Naive thymus-derived CD4-positive, alpha-beta T cell (primary cell): Measurements from ENCODE around the gene PSMC5. TPM values are rescaled to one million over a fixed set of nuclear protein-coding genes. Genes with fewer than 3 reads are reported as not detected.

Source experiments
- ATAC-seq: fragments of 150-1000 bp; cut with Tn5 transposase; 2 replicates; pipeline ENCODE4 v1.10.0; 2021; ENCODE audit warnings: mild to moderate bottlenecking, moderate library complexity
- CTCF ChIA-PET: fragments of 350-600 bp; sonication (Branson Sonifier 250); formaldehyde crosslinking; loops from one replicate; lab custom pipeline; 2021; ENCODE audit warnings: antibody characterized with exemption; lab: Charles Lee
- POLR2A ChIA-PET: fragments of 350-600 bp; sonication (Branson Sonifier 250); formaldehyde crosslinking; loops from one replicate; lab custom pipeline; 2021; ENCODE audit warnings: antibody characterized with exemption, inconsistent platforms; lab: Charles Lee
- DNase-seq, 9 donors: peaks; one replicate each; pipeline versions ENCODE4 v3.0.0 to v3.0.0-alpha.2; 2020 to 2022; ENCODE audit warnings: mixed read lengths in 1 of 9
- H3K27ac ChIP-seq: one replicate; pipeline ENCODE4 v1.7.0; 2013; ENCODE audit warnings: mild to moderate bottlenecking, low read depth, low read length, moderate library complexity
- H3K27me3 ChIP-seq, 2 donors: one replicate each; pipeline ENCODE4 v1.7.0; 2013; ENCODE audit warnings: low read length in 2 of 2, mild to moderate bottlenecking in 2 of 2, moderate library complexity in 2 of 2; ENCODE audit not compliant: control insufficient read depth in 2 of 2, insufficient read depth in 2 of 2
- H3K36me3 ChIP-seq, 3 experiments: 1 replicate in 2 of 3; 2 replicates in 1 of 3; pipeline ENCODE4 v1.7.0; 2013; ENCODE audit warnings: low read length in 3 of 3, mild to moderate bottlenecking in 3 of 3, moderate library complexity in 1 of 3; ENCODE audit not compliant: insufficient read depth in 3 of 3, control insufficient read depth in 2 of 3
- H3K4me1 ChIP-seq, 2 donors: one replicate each; pipeline ENCODE4 v1.7.0; 2013; ENCODE audit warnings: low read length in 2 of 2, mild to moderate bottlenecking in 2 of 2, moderate library complexity in 1 of 2; ENCODE audit not compliant: control insufficient read depth in 2 of 2, insufficient read depth in 2 of 2
- H3K4me3 ChIP-seq: 2 replicates; pipeline ENCODE4 v1.7.0; 2013; ENCODE audit warnings: mild to moderate bottlenecking, low read length
- H3K9me3 ChIP-seq, 3 experiments: 1 replicate in 2 of 3; 2 replicates in 1 of 3; pipeline ENCODE4 v1.7.0; 2013; ENCODE audit warnings: low read length in 3 of 3; ENCODE audit not compliant: control insufficient read depth in 2 of 3
- H3K27ac Mint-ChIP-seq, 9 donors: one replicate each; pipeline ENCODE4 v1.8.0; 2020 to 2022; ENCODE audit warnings: mixed read lengths in 9 of 9, mild to moderate bottlenecking in 8 of 9, moderate library complexity in 5 of 9, inconsistent platforms in 2 of 9
- H3K27me3 Mint-ChIP-seq, 5 donors: one replicate each; pipeline ENCODE4 v1.8.0; 2021 to 2022; ENCODE audit warnings: mixed read lengths in 5 of 5, mild to moderate bottlenecking in 1 of 5
- H3K36me3 Mint-ChIP-seq, 5 donors: one replicate each; pipeline ENCODE4 v1.8.0; 2020 to 2022; ENCODE audit warnings: mixed read lengths in 5 of 5, mild to moderate bottlenecking in 3 of 5, inconsistent platforms in 1 of 5
- H3K4me1 Mint-ChIP-seq, 7 donors: one replicate each; pipeline ENCODE4 v1.8.0; 2020 to 2022; ENCODE audit warnings: mixed read lengths in 7 of 7, mild to moderate bottlenecking in 3 of 7, inconsistent platforms in 1 of 7
- H3K4me3 Mint-ChIP-seq, 10 donors: one replicate each; pipeline ENCODE4 v1.8.0; 2020 to 2022; ENCODE audit warnings: mild to moderate bottlenecking in 10 of 10, mixed read lengths in 10 of 10, moderate library complexity in 6 of 10, inconsistent platforms in 2 of 10
- H3K9me3 Mint-ChIP-seq, 11 donors: one replicate each; pipeline ENCODE4 v1.8.0; 2020 to 2022; ENCODE audit warnings: mixed read lengths in 11 of 11, mild to moderate bottlenecking in 4 of 11, inconsistent platforms in 1 of 11, moderate library complexity in 1 of 11
- intact Hi-C, 2 donors: fragments of 100-400 bp; cut with micrococcal nuclease; formaldehyde crosslinking; loops; one replicate each; pipeline ENCODE4 v1.15.1; 2023
- polyA plus RNA-seq, 2 donors: library from polyadenylated mRNA; unstranded; fragments of 300-500 nt; fragmentation: Illumina TruSeq; gene quantifications; one replicate each; pipeline ENCODE4 v1.2.3, GENCODE V29; 2021
- total RNA-seq, 6 experiments: library from RNA in 5 of 6; stranded (reverse) in 5 of 6; gene quantifications; 1 replicate in 5 of 6; 2 replicates in 1 of 6; pipeline ENCODE4 v1.2.3 and lab custom pipeline; 2021 to 2026

The PSMC5 gene
- total and polyA plus RNA-seq, 7 experiments from 2014 or later, result 68.4 to 162 (median 107) TPM

- ChIA-PET CTCF (interaction anchor here (0.6 to 1.5 kb wide), 2 partner anchors 13 to 25 kb away, joined by 4 read pairs; no protein-coding TSS in a partner anchor), POLR2A (interaction anchor here (0.8 to 11.6 kb wide), 5 partner anchors 9 to 125 kb away, joined by 3 to 204 read pairs (median 4); partner anchors contain the start of genes CCDC47, DDX42 and SMARCD2)
- Mint-ChIP-seq H3K27ac (peak overlapping the region in 8 of 9 donors; percentile 58 to 94 (median 68)), H3K4me3 (peak overlapping the region in 5 of 10 donors; percentile 31 to 54 (median 39)), H3K27me3 (no peaks in the 10 kb centered on the region), H3K9me3 (peaks cover 0 to 2% (median 0%) of the 10 kb centered on the region in 11 donors), H3K4me1 (peaks cover 36 to 62% (median 54%) of the 10 kb centered on the region in 7 donors), H3K36me3 (peaks cover 14 to 58% (median 38%) of the 10 kb centered on the region in 5 donors)
- intact Hi-C loops, result no loop called here
- Histone ChIP-seq H3K4me1 (peaks cover 18 to 21% of the 10 kb centered on the region in 2 donors), H3K27me3 (no peaks in the 10 kb centered on the region), H3K36me3 (peaks cover 39 to 74% (median 46%) of the 10 kb centered on the region in 3 experiments), H3K9me3 (no peaks in the 10 kb centered on the region), H3K4me3 (no peak overlapping the region), H3K27ac (no peak overlapping the region)
- ATAC-seq (no peak), DNase-seq (no peak)
Measured at GRCh38 chr17:63823659-63824331, 3.4 kb upstream of the PSMC5 start.

GRCh38 chr17:63824362-63824761, 2.9 kb upstream of the PSMC5 start:
- H3K4me3 ChIP-seq, result no peak overlapping the region
- peak overlapping the region in 8 of 9 donors; percentile 58 to 100 (median 74) for H3K27ac Mint-ChIP-seq
- H3K4me1 ChIP-seq, result peaks cover 20 to 23% of the 10 kb centered on the region in 2 donors
- peak overlapping the region in 5 of 10 donors; percentile 6 to 54 (median 33) for H3K4me3 Mint-ChIP-seq
- ChIA-PET POLR2A (interaction anchor here (0.8 to 11.6 kb wide), 6 partner anchors 10 to 126 kb away, joined by 3 to 204 read pairs (median 4); partner anchors contain the start of genes CCDC47, DDX42 and SMARCD2), CTCF (interaction anchor here (1.5 kb wide), 1 partner anchor 25 kb away, joined by 4 read pairs; no protein-coding TSS in a partner anchor)
- intact Hi-C loops, result no loop called here
- peaks cover 39 to 72% (median 43%) of the 10 kb centered on the region in 3 experiments for H3K36me3 ChIP-seq
- ATAC-seq (no peak), DNase-seq (no peak)
- H3K27ac ChIP-seq, result peak overlapping the region; percentile 8
- H3K9me3 ChIP-seq, result no peaks in the 10 kb centered on the region
- no peaks in the 10 kb centered on the region for H3K27me3 ChIP-seq
- H3K36me3 Mint-ChIP-seq, result peaks cover 14 to 57% (median 33%) of the 10 kb centered on the region in 5 donors
- no peaks in the 10 kb centered on the region for H3K27me3 Mint-ChIP-seq
- H3K4me1 Mint-ChIP-seq, result peaks cover 41 to 63% (median 60%) of the 10 kb centered on the region in 7 donors
- H3K9me3 Mint-ChIP-seq, result peaks cover 0 to 2% (median 0%) of the 10 kb centered on the region in 11 donors

GRCh38 chr17:63826468-63827001, 696 bp upstream of the PSMC5 start:
- Histone ChIP-seq H3K27me3 (no peaks in the 10 kb centered on the region), H3K27ac (peak overlapping the region; percentile 87), H3K4me3 (peak overlapping the region; percentile 89), H3K4me1 (peaks cover 27 to 41% of the 10 kb centered on the region in 2 donors), H3K9me3 (no peaks in the 10 kb centered on the region), H3K36me3 (peaks cover 33 to 73% (median 40%) of the 10 kb centered on the region in 3 experiments)
- peak overlapping the region; percentile 93 to 100 (median 98) for H3K4me3 Mint-ChIP-seq
- H3K4me1 Mint-ChIP-seq, result peaks cover 50 to 81% (median 77%) of the 10 kb centered on the region in 7 donors
- CTCF ChIA-PET, result interaction anchor here (1.0 to 1.6 kb wide), 2 partner anchors 9 to 22 kb away, joined by 5 read pairs; no protein-coding TSS in a partner anchor
- no peaks in the 10 kb centered on the region for H3K27me3 Mint-ChIP-seq
- no peaks in the 10 kb centered on the region for H3K9me3 Mint-ChIP-seq
- ATAC-seq (peak; percentile 1), DNase-seq (peak in 1 of 9 donors; percentile 43)
- H3K36me3 Mint-ChIP-seq, result peaks cover 19 to 56% (median 37%) of the 10 kb centered on the region in 5 donors
- peak overlapping the region; percentile 98 to 100 (median 99) for H3K27ac Mint-ChIP-seq
- intact Hi-C loops, result loop anchor here (1.0 to 5.0 kb wide), 13 partner anchors 9 to 681 kb away; partner anchors contain the start of genes CCDC47 (in 2 of the 2), CEP95 (in 2 of the 2), DDX5 (in 2 of the 2) and MAP3K3 (in 2 of the 2)
- POLR2A ChIA-PET, result interaction anchor here (0.6 to 11.6 kb wide), 11 partner anchors 9 to 681 kb away, joined by 3 to 204 read pairs (median 4); partner anchors contain the start of genes CCDC47, CEP95, DDX42 and SMARCD2

- Histone ChIP-seq H3K4me1 (peaks cover 27 to 46% of the 10 kb centered on the region in 2 donors), H3K4me3 (peak overlapping the region; percentile 89), H3K27ac (peak overlapping the region; percentile 87), H3K9me3 (no peaks in the 10 kb centered on the region), H3K36me3 (peaks cover 22 to 73% (median 30%) of the 10 kb centered on the region in 3 experiments), H3K27me3 (no peaks in the 10 kb centered on the region)
- H3K27ac Mint-ChIP-seq, result peak overlapping the region; percentile 98 to 100 (median 99)
- CTCF ChIA-PET, result interaction anchor here (0.7 to 1.7 kb wide), 9 partner anchors 11 to 402 kb away, joined by 3 to 6 read pairs (median 4); partner anchors contain the start of genes CCDC47 and DDX42
- no peak for ATAC-seq
- H3K27me3 Mint-ChIP-seq, result no peaks in the 10 kb centered on the region
- H3K4me1 Mint-ChIP-seq, result peaks cover 42 to 87% (median 76%) of the 10 kb centered on the region in 7 donors
- H3K9me3 Mint-ChIP-seq, result no peaks in the 10 kb centered on the region
- H3K4me3 Mint-ChIP-seq, result peak overlapping the region; percentile 93 to 100 (median 98)
- POLR2A ChIA-PET, result interaction anchor here (0.8 to 11.6 kb wide), 8 partner anchors 15 to 131 kb away, joined by 3 to 204 read pairs (median 4); partner anchors contain the start of genes CCDC47, DDX42 and SMARCD2
- DNase-seq, result no peak
- intact Hi-C loops, result loop anchor here (1.0 to 5.0 kb wide), 13 partner anchors 7 to 679 kb away; partner anchors contain the start of genes CCDC47 (in 2 of the 2), CEP95 (in 2 of the 2), DDX5 (in 2 of the 2) and MAP3K3 (in 2 of the 2)
- peaks cover 15 to 56% (median 35%) of the 10 kb centered on the region in 5 donors for H3K36me3 Mint-ChIP-seq
Measured at GRCh38 chr17:63827801-63828221, 580 bp downstream of the PSMC5 start.

- ChIA-PET CTCF (interaction anchor here (1.1 to 1.7 kb wide), 3 partner anchors 11 to 37 kb away, joined by 4 to 6 read pairs (median 5); no protein-coding TSS in a partner anchor), POLR2A (interaction anchor here (0.6 to 11.6 kb wide), 10 partner anchors 14 to 678 kb away, joined by 3 to 204 read pairs (median 3); partner anchors contain the start of genes CCDC47, CEP95, DDX42 and DDX5)
- H3K27me3 ChIP-seq, result no peaks in the 10 kb centered on the region
- peaks cover 27 to 46% of the 10 kb centered on the region in 2 donors for H3K4me1 ChIP-seq
- H3K27ac ChIP-seq, result peak overlapping the region; percentile 87
- ATAC-seq (no peak), DNase-seq (no peak)
- no peaks in the 10 kb centered on the region for H3K9me3 Mint-ChIP-seq
- peak overlapping the region in 6 of 9 donors; percentile 49 to 100 (median 82) for H3K27ac Mint-ChIP-seq
- H3K4me1 Mint-ChIP-seq, result peaks cover 44 to 85% (median 74%) of the 10 kb centered on the region in 7 donors
- no peaks in the 10 kb centered on the region for H3K9me3 ChIP-seq
- H3K4me3 ChIP-seq, result no peak overlapping the region
- H3K27me3 Mint-ChIP-seq, result no peaks in the 10 kb centered on the region
- peak overlapping the region; percentile 4 to 100 (median 82) for H3K4me3 Mint-ChIP-seq
- peaks cover 26 to 73% (median 31%) of the 10 kb centered on the region in 3 experiments for H3K36me3 ChIP-seq
- peaks cover 13 to 51% (median 30%) of the 10 kb centered on the region in 5 donors for H3K36me3 Mint-ChIP-seq
- intact Hi-C loops, result loop anchor here (5.0 kb wide), 3 partner anchors 207 to 678 kb away; partner anchors contain the start of genes CEP95 (in 1 of the 2), DDX5 (in 1 of the 2) and MAP3K3 (in 1 of the 2)
Measured at GRCh38 chr17:63828936-63829335, 1.7 kb downstream of the PSMC5 start.
